Femur (tissue), 1 donor: ENCODE data around the gene GABPA.
"Not testable (repeated sequence)": the region's sequence is repeated elsewhere in the genome, so short reads cannot be mapped to it uniquely, and the experiment has no call there.

ENCODE experiments used
- DNase-seq: peaks from one replicate; pipeline ENCODE4 v3.0.0-alpha.2; 2017

Gene GABPA

GRCh38 chr21:25734904-25735645 lies at the start of gene GABPA, which contains the start of gene ATP5PF:
TSS of gene GABPA (plus strand) at chr21:25734972. CDS start at chr21:25741599, 6,627 bp downstream.
TSS of gene ATP5PF (minus strand) at chr21:25734904. CDS start at chr21:25729794, 5,110 bp downstream.
- peak; percentile 97 for DNase-seq

DNA sequence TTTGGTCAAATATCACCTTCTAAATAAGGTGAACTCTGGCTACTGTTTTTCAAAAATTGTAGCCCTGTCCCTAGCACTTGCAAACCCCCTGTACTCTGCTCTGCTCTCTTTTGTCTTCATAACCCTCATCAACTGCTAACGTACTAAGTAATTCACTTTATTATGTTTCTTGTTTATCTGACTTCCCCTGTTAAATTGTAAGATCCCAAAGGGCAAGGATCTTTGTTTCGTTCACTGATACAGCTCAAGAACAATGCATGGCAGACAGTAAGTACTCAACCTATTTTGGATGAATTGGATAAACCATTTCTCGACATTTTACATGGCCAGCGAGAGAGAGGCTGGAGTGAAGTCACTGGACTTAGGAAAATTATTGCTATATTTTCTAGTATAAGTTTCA lies 47.0 kb upstream of the GABPA start:
- no peak for DNase-seq

GRCh38 chr21:25688275-25689155 lies 46.3 kb upstream of the GABPA start:
- no peak for DNase-seq

GRCh38 chr21:25689226-25689625 lies 45.5 kb upstream of the GABPA start:
- no peak for DNase-seq

GRCh38 chr21:25691976-25692375 lies 42.8 kb upstream of the GABPA start:
- DNase-seq: no peak

DNA sequence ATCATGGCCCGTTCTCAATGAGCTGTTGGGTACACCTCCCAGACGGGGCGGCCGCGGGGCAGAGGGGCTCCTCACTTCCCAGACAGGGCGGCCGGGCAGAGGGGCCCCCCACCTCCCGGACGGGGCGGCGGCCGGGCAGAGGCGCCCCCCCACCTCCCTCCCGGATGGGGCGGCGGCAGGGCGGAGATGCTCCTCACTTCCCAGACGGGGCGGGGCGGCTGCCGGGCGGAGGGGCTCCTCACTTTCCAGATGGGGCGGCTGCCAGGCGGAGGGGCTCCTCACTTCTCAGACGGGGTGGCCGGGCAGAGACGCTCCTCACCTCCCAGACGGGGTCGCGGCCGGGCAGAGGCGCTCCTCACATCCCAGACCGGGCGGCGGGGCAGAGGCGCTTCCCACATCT lies 39.3 kb upstream of the GABPA start:
- DNase-seq: not testable (repeated sequence)

- no peak for DNase-seq
Measured at GRCh38 chr21:25700741-25701140, 34.0 kb upstream of the GABPA start.

DNA sequence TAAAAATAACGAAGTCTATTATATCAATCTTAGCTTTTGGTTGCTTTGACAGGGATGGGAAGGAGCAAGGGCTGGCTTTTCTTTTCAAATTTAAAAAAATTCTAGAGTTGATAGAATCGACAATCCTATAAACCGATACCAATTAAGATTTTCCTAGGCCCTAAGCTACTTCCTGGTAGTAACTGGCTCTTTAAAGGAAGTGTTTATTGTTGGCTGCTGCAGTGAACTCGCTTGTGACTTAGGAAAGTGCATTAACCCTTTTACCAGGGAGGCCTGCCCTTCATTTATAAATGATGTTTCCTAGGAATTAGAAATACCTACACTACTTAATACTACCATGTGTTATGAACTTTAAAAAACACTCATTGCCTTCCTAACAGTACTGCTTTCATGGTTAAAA lies 33.2 kb upstream of the GABPA start:
- DNase-seq: no peak

GRCh38 chr21:25708467-25709065 lies 26.2 kb upstream of the GABPA start:
- peak; percentile 34 for DNase-seq

- DNase-seq: no peak
Measured at GRCh38 chr21:25709684-25710265, 25.0 kb upstream of the GABPA start.

- no peak for DNase-seq
Measured at GRCh38 chr21:25710550-25710949, 24.2 kb upstream of the GABPA start.

GRCh38 chr21:25714066-25714465 lies 20.7 kb upstream of the GABPA start:
- not testable (repeated sequence) for DNase-seq

- no peak for DNase-seq
Measured at GRCh38 chr21:25717491-25718147, 17.2 kb upstream of the GABPA start.

- DNase-seq: no peak
Measured at GRCh38 chr21:25721987-25722386, 12.8 kb upstream of the GABPA start.

- no peak for DNase-seq
Measured at GRCh38 chr21:25722631-25723030, 12.1 kb upstream of the GABPA start.

DNA sequence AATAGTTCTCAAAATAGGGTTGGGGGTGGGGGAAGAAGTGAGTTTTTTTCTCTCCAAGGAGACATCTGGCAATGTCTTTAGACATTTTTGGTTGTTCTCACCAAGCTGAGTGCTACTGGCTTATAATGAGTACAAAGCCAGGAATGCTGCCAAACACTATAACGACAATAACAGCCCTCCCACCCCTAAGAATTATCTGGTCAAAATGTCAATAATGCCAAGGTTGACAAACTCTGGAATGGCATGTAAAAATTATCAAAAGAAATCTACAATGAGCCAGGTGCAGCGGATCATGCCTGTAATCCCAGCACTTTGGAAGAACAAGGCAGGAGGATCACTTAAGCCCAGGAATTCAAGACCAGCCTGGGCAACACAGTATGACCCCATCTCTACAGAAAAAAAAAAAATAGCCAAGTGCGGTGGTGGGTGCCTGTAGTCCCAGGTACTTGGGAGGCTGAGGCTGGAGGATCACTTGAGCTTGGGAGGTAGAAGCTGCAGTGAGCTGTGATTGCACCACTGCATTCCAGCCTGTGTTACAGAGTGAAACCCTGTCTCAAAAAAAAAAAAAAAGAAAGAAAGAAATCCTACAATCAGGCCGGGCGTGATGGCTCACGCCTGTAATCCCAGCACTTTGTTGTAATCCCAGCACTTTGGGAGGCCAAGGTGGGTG lies 2.5 kb upstream of the GABPA start:
- no peak for DNase-seq

GRCh38 chr21:25733859-25734653 lies 716 bp upstream of the GABPA start:
- DNase-seq: peak; percentile 33

DNA sequence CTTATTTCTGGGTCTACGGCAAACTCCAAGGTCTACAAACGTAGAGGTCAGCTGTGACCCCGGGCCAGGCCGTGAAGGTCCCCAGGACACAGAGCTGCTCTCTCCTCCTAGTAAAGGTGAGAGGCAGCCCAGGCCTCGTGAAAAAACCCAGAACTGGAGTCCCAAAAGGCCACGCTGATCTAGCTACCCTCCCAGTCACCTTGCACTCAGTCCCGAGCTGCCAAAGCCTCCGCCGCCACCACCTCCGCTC lies 193 bp upstream of the GABPA start:
- DNase-seq: no peak

- peak; percentile 92 for DNase-seq
Measured at GRCh38 chr21:25735646-25736597, 1.1 kb downstream of the GABPA start.

- no peak for DNase-seq
Measured at GRCh38 chr21:25737421-25737820, 2.6 kb downstream of the GABPA start.
